Keratinocyte (primary cell): ENCODE measurements around the gene SDK2. TPM values are rescaled to one million over a fixed set of nuclear protein-coding genes. Genes with fewer than 3 reads are reported as not detected.

Source experiments
- DNase-seq: peaks from one replicate; pipeline ENCODE4 v3.0.0-alpha.2; 2011; ENCODE audit warnings: low read depth, missing footprints, low spot score
- FAIRE-seq: peaks from 2 replicates; lab custom pipeline; 2011; peaks lifted over from hg19 to GRCh38; lab: Jason Lieb, UNC
- H2AFZ ChIP-seq: 2 replicates; pipeline ENCODE4 v1.6.0; 2012; ENCODE audit warnings: low read length, control low read depth, inconsistent platforms; ENCODE audit not compliant: control insufficient read depth
- H3K27ac ChIP-seq: 2 replicates; pipeline ENCODE4 v1.5.1; 2011; ENCODE audit warnings: low read length; ENCODE audit not compliant: control insufficient read depth, insufficient read depth
- H3K27me3 ChIP-seq: 3 replicates; pipeline ENCODE4 v1.6.0; 2011; ENCODE audit warnings: low read length; ENCODE audit not compliant: control insufficient read depth, insufficient read depth; ENCODE audit errors: extremely low read depth
- H3K36me3 ChIP-seq, 2 experiments: 2 replicates in 1 of 2; 3 replicates in 1 of 2; pipeline ENCODE4 v1.5.1; 2011; ENCODE audit warnings: low read length in 2 of 2, mild to moderate bottlenecking in 1 of 2; ENCODE audit not compliant: control insufficient read depth in 2 of 2, insufficient read depth in 2 of 2; ENCODE audit errors: extremely low read depth in 1 of 2
- H3K4me1 ChIP-seq: 3 replicates; pipeline ENCODE4 v1.5.1; 2011; ENCODE audit warnings: low read length; ENCODE audit not compliant: control insufficient read depth, insufficient read depth; ENCODE audit errors: extremely low read depth
- H3K4me2 ChIP-seq: 3 replicates; pipeline ENCODE4 v1.6.0; 2011; ENCODE audit warnings: low read depth, low read length; ENCODE audit not compliant: control insufficient read depth, insufficient read depth; ENCODE audit errors: extremely low read depth
- H3K4me3 ChIP-seq, 3 experiments: fragments of 200-600 bp in 1 of 3; sonication (generic) in 1 of 3; 2 replicates in 2 of 3; 3 replicates in 1 of 3; pipeline ENCODE4 v1.5.1; 2011 to 2016; ENCODE audit warnings: low read length in 3 of 3, mild to moderate bottlenecking in 3 of 3, control low read depth in 2 of 3, inconsistent platforms in 1 of 3, low read depth in 1 of 3, mixed read lengths in 1 of 3, mixed run types in 1 of 3, moderate library complexity in 1 of 3; ENCODE audit not compliant: control insufficient read depth in 2 of 3, insufficient read depth in 2 of 3; ENCODE audit errors: extremely low read depth in 1 of 3
- H3K79me2 ChIP-seq: 2 replicates; pipeline ENCODE4 v1.6.0; 2012; ENCODE audit warnings: low read length; ENCODE audit not compliant: control insufficient read depth, insufficient read depth
- H3K9ac ChIP-seq: 3 replicates; pipeline ENCODE4 v1.6.0; 2011; ENCODE audit warnings: low read length; ENCODE audit not compliant: control insufficient read depth, insufficient read depth; ENCODE audit errors: extremely low read depth
- H3K9me1 ChIP-seq: 3 replicates; pipeline ENCODE4 v1.6.0; 2011; ENCODE audit warnings: low read length; ENCODE audit not compliant: control insufficient read depth, insufficient read depth; ENCODE audit errors: extremely low read depth
- H3K9me3 ChIP-seq: 2 replicates; pipeline ENCODE4 v1.5.1; 2012; ENCODE audit warnings: low read depth, low read length; ENCODE audit not compliant: control insufficient read depth
- H4K20me1 ChIP-seq: 3 replicates; pipeline ENCODE4 v1.6.0; 2011; ENCODE audit warnings: low read length; ENCODE audit not compliant: control insufficient read depth, insufficient read depth; ENCODE audit errors: extremely low read depth
- CTCF ChIP-seq, 3 experiments: IDR thresholded peaks in 1 of 3; conservative IDR thresholded peaks in 1 of 3; optimal IDR thresholded peaks in 1 of 3; 2 replicates in 2 of 3; 3 replicates in 1 of 3; pipeline versions ENCODE3 to v1.5.1; 2011; ENCODE audit warnings: low read length in 3 of 3, mild to moderate bottlenecking in 3 of 3, moderate library complexity in 2 of 3, control low read depth in 1 of 3, inconsistent platforms in 1 of 3; ENCODE audit not compliant: insufficient read depth in 2 of 3; ENCODE audit errors: extremely low read depth in 1 of 3
- EZH2 ChIP-seq: IDR thresholded peaks from one replicate; pipeline ENCODE4 v1.6.1; 2012; ENCODE audit warnings: inconsistent platforms, mild to moderate bottlenecking, low read length, moderate library complexity
- dilution Hi-C: fragments of 300-500 bp; cut with MboI; formaldehyde crosslinking; loops from one replicate; pipeline ENCODE4 v1.7.0; 2020; ENCODE audit warnings: low sequenced_read_pairs; ENCODE audit not compliant: extremely low pct_ligation_motif_present
- polyA plus RNA-seq, 5 experiments: library from polyadenylated mRNA; depleted of rRNA in 3 of 5; stranded (reverse) in 3 of 5; stranded (forward) in 1 of 5; unstranded in 1 of 5; fragments of >200 nt; gene quantifications; 1 replicate in 1 of 5; 2 replicates in 3 of 5; 3 replicates in 1 of 5; pipeline versions ENCODE4 v1.2.1 to v1.2.3, GENCODE V29; 2011 to 2012; ENCODE audit warnings: missing spikeins in 2 of 5, low read depth in 1 of 5, low replicate concordance in 1 of 5

Gene SDK2
- polyA plus RNA-seq, 1 donor (not counting 4 experiments of a cell fraction or from before 2014, with no cell fraction given), result 1.8 TPM

GRCh38 chr17:73301369-73301768 is 342.9 kb downstream of the SDK2 start:
- dilution Hi-C loops, result no loop called here
- H2AFZ ChIP-seq, result no peak overlapping the region
- no peak overlapping the region for H3K9ac ChIP-seq

DNA sequence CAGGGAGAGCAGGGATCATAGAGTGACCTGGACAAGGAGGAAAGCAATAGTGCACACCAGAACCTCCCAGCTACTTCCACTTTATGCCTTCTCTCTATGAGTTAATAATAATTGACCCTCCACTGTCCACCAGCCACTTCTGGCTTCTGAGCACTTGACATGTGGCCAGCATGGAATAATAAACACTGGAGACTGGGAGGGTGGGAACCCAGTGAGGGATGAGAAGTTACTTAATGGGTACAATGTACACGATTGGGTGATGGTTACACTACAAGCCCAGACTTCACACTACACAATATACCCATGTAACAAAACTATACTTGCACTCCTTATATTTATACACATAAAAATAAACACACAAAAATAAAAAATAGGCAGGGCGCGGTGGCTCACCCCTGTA is 343.9 kb downstream of the SDK2 start:
- H3K79me2 ChIP-seq, result peaks cover 19% of the 10 kb centered on the region
- H3K36me3 ChIP-seq, result no peaks in the 10 kb centered on the region
- DNase-seq (no peak), FAIRE-seq (no peak)
- no peaks in the 10 kb centered on the region for H3K9me3 ChIP-seq
- dilution Hi-C loops, result no loop called here
- H3K9ac ChIP-seq, result no peak overlapping the region
- H3K27me3 ChIP-seq, result no peaks in the 10 kb centered on the region
- no peaks in the 10 kb centered on the region for H4K20me1 ChIP-seq
- H2AFZ ChIP-seq, result no peak overlapping the region
- H3K4me3 ChIP-seq, result no peak overlapping the region
- TF ChIP-seq CTCF (optimal IDR thresholded peaks at IDR 0.05 in 1 of 3, IDR thresholded peaks at IDR 0.05 in 1 of 3, conservative IDR thresholded peaks at IDR 0.05 in 1 of 3; ENCODE audit: extremely low read depth in 1 of 3, insufficient read depth in 2 of 3, low read length in 3 of 3) (no peak), EZH2 (no peak)
- no peak overlapping the region for H3K4me2 ChIP-seq
- no peaks in the 10 kb centered on the region for H3K9me1 ChIP-seq
- H3K27ac ChIP-seq, result no peak overlapping the region
- H3K4me1 ChIP-seq, result peaks cover 20% of the 10 kb centered on the region

More at GRCh38 chr17:73301369-73301768, 342.9 kb downstream of the SDK2 start:
- Histone ChIP-seq H3K4me3 (no peak overlapping the region), H4K20me1 (no peaks in the 10 kb centered on the region), H3K79me2 (peaks cover 26% of the 10 kb centered on the region), H3K27me3 (no peaks in the 10 kb centered on the region), H3K9me1 (no peaks in the 10 kb centered on the region), H3K9me3 (no peaks in the 10 kb centered on the region), H3K4me1 (peaks cover 29% of the 10 kb centered on the region), H3K27ac (no peak overlapping the region), H3K4me2 (no peak overlapping the region), H3K36me3 (no peaks in the 10 kb centered on the region)
- DNase-seq (no peak), FAIRE-seq (no peak)
- TF ChIP-seq EZH2 (no peak), CTCF (optimal IDR thresholded peaks at IDR 0.05 in 1 of 3, IDR thresholded peaks at IDR 0.05 in 1 of 3, conservative IDR thresholded peaks at IDR 0.05 in 1 of 3; ENCODE audit: extremely low read depth in 1 of 3, insufficient read depth in 2 of 3, low read length in 3 of 3) (no peak)
